ENCODE results near the gene FHIT.

DNA sequence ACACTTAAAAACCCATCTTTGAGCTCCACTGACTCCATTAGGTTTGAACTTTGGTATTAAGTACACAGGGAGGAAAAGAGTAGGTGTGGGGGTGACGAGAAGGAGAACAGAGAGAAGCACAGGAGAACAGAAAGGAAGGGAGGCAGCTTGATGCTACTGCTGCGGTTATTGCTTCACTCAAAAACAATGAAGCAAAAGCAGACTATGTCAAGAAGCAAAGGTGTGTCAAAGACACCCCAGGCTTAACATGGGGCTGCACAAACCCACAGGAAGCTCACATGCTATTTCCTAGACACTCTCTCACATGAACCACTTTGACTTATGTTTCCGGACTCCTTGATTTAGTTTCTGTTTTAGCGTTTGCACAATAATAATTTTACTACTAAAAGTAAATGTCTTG lies 1240.5 kb downstream of the FHIT start:
- TF ChIP-seq YY1 (IDR thresholded peaks at IDR 0.05) (no peak), GABPA (IDR thresholded peaks at IDR 0.05 in 1 of 2, conservative IDR thresholded peaks at IDR 0.05 in 1 of 2) (no peak), FOXA2 (IDR thresholded peaks at IDR 0.05) (no peak), TAF1 (conservative IDR thresholded peaks at IDR 0.05) (no peak), RAD21 (IDR thresholded peaks at IDR 0.05) (no peak), HNF4A (conservative IDR thresholded peaks at IDR 0.05) (no peak), JUND (IDR thresholded peaks at IDR 0.05) (no peak), NR2F2 (IDR thresholded peaks at IDR 0.05) (no peak)
- TF ChIP-seq, protein P1, sequence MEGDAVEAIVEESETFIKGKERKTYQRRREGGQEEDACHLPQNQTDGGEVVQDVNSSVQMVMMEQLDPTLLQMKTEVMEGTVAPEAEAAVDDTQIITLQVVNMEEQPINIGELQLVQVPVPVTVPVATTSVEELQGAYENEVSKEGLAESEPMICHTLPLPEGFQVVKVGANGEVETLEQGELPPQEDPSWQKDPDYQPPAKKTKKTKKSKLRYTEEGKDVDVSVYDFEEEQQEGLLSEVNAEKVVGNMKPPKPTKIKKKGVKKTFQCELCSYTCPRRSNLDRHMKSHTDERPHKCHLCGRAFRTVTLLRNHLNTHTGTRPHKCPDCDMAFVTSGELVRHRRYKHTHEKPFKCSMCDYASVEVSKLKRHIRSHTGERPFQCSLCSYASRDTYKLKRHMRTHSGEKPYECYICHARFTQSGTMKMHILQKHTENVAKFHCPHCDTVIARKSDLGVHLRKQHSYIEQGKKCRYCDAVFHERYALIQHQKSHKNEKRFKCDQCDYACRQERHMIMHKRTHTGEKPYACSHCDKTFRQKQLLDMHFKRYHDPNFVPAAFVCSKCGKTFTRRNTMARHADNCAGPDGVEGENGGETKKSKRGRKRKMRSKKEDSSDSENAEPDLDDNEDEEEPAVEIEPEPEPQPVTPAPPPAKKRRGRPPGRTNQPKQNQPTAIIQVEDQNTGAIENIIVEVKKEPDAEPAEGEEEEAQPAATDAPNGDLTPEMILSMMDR (IDR thresholded peaks at IDR 0.05; ENCODE audit: low read depth, low read length, missing input control) = no peak
- TF ChIP-seq, protein P2, sequence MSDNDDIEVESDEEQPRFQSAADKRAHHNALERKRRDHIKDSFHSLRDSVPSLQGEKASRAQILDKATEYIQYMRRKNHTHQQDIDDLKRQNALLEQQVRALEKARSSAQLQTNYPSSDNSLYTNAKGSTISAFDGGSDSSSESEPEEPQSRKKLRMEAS (IDR thresholded peaks at IDR 0.05) = no peak
- TF ChIP-seq, protein P3, sequence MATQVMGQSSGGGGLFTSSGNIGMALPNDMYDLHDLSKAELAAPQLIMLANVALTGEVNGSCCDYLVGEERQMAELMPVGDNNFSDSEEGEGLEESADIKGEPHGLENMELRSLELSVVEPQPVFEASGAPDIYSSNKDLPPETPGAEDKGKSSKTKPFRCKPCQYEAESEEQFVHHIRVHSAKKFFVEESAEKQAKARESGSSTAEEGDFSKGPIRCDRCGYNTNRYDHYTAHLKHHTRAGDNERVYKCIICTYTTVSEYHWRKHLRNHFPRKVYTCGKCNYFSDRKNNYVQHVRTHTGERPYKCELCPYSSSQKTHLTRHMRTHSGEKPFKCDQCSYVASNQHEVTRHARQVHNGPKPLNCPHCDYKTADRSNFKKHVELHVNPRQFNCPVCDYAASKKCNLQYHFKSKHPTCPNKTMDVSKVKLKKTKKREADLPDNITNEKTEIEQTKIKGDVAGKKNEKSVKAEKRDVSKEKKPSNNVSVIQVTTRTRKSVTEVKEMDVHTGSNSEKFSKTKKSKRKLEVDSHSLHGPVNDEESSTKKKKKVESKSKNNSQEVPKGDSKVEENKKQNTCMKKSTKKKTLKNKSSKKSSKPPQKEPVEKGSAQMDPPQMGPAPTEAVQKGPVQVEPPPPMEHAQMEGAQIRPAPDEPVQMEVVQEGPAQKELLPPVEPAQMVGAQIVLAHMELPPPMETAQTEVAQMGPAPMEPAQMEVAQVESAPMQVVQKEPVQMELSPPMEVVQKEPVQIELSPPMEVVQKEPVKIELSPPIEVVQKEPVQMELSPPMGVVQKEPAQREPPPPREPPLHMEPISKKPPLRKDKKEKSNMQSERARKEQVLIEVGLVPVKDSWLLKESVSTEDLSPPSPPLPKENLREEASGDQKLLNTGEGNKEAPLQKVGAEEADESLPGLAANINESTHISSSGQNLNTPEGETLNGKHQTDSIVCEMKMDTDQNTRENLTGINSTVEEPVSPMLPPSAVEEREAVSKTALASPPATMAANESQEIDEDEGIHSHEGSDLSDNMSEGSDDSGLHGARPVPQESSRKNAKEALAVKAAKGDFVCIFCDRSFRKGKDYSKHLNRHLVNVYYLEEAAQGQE (IDR thresholded peaks at IDR 0.05) = no peak
- TF ChIP-seq, protein P4, sequence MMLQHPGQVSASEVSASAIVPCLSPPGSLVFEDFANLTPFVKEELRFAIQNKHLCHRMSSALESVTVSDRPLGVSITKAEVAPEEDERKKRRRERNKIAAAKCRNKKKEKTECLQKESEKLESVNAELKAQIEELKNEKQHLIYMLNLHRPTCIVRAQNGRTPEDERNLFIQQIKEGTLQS (IDR thresholded peaks at IDR 0.05) = no peak
- TF ChIP-seq, protein P5, sequence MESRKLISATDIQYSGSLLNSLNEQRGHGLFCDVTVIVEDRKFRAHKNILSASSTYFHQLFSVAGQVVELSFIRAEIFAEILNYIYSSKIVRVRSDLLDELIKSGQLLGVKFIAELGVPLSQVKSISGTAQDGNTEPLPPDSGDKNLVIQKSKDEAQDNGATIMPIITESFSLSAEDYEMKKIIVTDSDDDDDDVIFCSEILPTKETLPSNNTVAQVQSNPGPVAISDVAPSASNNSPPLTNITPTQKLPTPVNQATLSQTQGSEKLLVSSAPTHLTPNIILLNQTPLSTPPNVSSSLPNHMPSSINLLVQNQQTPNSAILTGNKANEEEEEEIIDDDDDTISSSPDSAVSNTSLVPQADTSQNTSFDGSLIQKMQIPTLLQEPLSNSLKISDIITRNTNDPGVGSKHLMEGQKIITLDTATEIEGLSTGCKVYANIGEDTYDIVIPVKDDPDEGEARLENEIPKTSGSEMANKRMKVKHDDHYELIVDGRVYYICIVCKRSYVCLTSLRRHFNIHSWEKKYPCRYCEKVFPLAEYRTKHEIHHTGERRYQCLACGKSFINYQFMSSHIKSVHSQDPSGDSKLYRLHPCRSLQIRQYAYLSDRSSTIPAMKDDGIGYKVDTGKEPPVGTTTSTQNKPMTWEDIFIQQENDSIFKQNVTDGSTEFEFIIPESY (IDR thresholded peaks at IDR 0.05) = no peak

Measured in liver (tissue), 3 donors.